ENCODE results near the gene CATSPERD.

Gene CATSPERD

DNA sequence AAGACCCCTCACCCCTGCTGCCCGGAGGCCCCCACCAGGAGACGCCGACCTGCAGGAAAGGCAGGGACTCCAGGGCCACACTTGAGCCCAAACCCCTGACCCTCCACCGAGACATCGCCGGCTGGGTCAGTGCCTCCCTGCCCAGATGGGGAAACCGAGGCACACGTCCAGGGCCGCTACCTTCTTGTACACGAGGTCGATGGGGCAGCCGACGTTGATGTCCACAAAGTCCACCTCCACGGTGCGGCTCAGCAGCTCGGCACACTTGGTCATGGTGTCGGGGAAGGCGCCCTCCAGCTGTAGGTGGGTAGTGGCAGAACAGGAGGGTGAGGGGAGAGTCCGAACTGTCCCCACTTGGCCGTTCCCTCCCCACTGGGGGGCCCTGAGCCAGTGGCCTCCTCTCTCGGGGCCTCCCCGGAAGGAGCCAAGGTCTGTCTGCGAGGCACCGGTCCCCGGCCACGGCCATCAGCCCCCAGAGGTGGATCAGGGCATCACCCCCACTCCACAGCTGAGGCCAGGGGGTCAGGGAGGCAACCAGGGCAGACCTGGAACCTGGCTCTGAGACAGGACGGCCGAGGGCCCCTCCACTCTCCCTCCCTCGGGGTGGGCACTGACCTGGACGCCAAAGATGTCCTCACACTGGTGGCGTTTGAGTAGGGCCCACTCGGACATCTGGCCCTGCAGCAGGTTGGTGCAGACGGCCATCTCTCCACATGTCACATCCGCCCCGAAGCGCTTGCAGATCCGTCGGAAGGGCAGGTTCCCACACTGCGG, 67.2 kb downstream of the CATSPERD start:
- no peak for DNase-seq (ENCODE audit: low read depth, low spot score)

DNA sequence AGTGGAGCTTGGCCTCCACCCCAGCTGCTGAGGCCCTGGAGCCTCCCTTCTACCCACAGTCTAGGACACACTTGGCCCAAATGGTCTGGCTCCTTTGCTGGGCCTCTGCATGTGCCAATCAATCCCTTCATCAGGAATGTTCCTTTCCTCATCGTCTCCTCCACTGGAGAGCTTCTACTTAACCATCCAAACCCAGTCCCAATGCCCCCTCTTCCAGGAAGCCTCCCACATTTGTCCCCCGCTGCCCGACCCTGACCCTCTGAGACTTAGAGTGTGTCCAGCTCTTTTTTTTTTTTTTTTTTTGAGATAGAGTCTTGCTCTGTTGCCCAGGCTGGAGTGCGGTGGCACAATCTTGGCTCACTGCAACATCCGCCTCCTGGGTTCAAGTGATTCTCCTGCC, 68.0 kb downstream of the CATSPERD start:
- no peak for DNase-seq (ENCODE audit: low read depth, low spot score)

DNA sequence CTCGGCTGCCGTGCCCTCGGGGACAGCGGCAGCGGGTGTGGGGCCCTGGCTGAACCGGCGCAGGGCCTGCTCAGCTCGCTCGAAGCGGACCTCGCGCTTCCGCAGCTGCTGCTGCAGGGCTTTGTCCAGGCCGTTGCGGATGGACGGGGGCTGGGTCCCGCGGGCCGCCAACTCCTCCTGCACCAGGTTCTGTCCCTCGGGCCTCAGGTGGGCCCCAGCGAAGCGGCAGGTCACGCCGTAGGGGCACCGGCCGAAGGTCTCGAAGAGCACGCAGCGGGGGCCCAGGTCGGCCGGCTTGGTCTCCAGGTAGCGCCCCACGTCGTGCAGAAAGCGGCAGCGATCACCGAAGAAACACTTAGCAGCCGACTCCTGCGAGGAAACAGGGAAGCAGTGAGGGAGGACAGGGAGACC, 68.9 kb downstream of the CATSPERD start:
- no peak for DNase-seq (ENCODE audit: low read depth, low spot score)

DNA sequence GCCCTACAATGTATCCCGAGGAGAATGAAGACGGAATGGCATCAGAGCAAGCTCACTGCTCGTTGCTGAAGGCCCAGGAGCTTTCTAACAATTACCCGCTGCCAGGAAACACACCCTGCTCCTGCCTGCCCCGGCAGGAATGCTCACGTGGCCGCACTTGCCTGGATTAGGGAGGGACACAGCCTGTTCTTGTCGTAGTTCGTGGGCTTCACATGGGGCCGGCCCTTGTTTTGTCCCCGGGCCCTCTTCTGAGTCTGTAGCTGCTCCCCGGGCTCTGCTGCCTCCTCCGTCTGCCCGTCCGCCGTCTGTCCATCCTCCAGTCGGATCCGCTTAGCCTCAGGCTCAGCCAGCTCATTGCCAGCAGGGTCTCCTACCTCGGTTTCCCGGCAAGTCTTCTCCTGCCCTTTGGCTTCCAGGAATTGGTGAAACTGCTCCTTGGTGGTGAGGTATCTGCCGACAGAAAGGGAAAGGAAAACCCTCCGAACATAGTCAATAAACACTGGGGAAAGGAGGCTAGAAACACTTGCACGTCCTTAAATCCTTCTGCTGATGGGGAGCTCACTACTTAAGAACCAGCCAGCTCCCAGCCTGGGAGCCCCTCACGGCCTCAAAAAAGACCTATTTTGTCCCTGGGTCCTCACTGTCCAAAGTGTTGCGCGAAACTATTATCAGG, 69.6 kb downstream of the CATSPERD start:
- DNase-seq (ENCODE audit: low read depth, low spot score) = no peak

DNA sequence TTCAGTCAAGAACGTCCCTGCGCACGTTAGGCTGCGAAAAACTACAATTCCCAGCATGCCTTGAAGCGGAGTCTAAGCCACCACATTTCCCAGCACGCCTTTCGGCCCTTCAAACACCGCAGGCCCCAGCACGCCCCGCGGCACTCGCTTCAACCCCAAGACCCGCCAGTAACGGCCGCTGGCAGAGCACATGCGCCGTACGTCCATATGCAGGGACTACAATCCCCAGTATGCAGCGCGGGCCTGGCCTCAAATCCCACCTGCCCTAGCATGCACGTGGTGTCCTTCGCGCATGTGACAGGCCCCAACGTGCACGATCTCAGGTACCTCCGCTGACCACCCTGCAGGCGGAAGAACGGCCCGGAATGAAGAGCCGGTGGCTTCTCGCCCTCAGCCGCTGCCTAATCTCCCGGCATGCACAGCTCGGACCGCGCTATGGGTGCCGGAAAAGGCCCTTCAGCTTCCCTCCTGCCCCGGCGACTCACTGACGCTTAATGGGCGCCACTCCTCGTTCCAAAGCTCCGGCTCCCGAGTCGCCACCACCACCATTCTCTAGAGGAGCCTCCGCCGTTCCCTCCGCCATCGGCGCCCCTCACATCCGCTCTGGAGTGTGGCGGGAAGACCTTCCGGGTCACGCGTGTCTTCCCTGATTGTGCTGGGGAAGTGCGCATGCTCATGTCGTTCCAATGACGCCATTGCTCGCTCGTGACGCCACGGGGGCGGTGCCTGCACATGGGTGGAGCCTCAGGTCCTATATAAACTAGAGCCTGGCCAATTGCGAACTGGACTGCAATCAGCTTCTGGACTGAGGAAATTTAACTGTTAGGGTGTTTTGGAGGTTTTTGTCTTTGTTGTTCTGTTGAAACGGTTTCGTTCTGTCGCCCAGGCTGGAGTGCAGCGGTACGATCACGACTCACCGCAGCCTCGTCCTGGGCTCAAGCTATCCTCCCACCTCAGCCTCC, 70.4 kb downstream of the CATSPERD start, which contains the start of gene DUS3L:
TSS of gene DUS3L (minus strand) at position 605 of the 962 bp plus-strand sequence. CDS start at position 583, 22 bp downstream.
- peak; percentile 88 for DNase-seq (ENCODE audit: low read depth, low spot score)

DNA sequence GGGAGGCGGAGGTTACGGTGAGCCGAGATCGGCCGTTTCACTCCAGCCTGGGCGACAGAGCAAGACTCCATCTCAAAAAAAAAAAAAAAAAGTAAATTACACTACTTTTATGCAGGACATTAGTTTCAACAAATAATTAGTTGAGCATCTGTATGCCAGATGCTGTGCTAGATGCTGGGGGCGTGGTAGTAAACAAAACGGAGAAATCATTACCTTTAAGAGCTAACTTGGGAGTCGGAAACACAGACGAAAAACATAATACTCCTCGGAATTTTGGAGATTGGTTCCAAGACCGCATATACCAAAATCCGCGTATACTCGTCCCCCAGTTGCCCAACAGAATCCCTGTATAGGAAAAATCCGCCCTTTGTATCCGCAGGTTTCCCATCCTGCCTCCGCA, 71.8 kb downstream of the CATSPERD start:
- no peak for DNase-seq (ENCODE audit: low read depth, low spot score)

DNA sequence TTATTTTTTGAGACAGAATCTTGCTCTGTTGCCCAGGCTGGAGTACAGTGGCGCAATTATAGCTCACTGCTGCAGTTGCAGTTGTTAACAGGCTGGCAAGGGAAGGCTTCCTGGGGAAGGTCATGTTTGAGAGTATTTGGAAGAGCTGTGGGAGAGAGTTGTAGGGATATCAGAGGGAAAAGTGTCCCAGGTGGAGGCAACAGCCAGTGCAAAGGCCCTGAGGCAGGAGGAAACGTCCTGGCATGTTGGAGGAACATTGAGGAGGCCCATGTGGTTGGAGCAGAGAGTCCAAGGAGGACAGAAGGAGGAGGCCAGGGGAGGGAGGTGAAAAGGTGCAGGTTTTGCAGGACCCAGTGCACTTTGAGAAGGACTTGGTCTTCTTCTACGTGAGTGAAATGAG, 72.8 kb downstream of the CATSPERD start:
- DNase-seq (ENCODE audit: low read depth, low spot score) = no peak

DNA sequence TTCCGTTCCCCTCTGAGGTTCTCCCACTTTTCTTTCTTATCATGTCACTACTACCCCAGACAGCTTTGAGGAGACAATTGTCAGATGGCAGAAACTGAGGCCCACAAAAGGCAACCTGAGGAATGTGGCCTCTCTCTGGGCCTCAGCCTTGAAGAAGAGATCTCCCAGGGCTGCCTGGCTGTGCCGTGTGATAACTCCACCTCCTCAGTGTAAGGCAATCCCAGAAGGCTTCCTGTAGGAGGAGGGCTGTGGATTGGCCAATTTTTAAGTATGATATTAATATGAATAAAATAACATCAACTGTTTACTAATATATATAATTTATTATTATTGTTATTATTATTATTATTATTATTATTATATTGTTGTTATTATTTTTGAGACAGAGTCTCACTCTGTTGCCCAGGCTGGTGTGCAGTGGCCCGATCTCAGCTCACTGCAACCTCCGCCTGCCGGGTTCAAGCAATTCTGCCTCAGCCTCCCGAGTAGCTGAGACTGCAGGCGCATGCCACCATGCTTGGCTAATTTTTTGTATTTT, 75.0 kb downstream of the CATSPERD start:
- DNase-seq (ENCODE audit: low read depth, low spot score) = no peak

DNA sequence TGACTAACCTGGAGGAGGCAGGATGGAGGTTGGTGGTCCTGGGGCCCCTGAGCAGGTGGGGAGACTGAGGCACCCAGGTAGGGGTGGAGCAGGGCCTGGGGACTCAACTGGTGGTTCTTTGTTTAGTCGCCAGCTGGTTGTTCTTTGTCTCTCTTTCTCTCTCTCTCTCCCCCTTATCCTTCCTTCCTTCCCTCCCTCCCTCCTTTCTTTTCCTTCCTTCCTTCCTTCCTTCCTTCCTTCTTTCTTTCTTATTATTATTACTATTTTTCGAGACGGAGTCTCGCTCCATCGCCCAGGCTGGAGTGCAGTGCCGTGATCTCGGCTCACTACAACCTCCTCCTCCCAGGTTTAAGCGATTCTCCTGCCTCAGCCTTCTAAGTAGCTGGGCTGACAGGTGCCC, 77.8 kb downstream of the CATSPERD start:
- DNase-seq (ENCODE audit: low read depth, low spot score) = no peak

DNA sequence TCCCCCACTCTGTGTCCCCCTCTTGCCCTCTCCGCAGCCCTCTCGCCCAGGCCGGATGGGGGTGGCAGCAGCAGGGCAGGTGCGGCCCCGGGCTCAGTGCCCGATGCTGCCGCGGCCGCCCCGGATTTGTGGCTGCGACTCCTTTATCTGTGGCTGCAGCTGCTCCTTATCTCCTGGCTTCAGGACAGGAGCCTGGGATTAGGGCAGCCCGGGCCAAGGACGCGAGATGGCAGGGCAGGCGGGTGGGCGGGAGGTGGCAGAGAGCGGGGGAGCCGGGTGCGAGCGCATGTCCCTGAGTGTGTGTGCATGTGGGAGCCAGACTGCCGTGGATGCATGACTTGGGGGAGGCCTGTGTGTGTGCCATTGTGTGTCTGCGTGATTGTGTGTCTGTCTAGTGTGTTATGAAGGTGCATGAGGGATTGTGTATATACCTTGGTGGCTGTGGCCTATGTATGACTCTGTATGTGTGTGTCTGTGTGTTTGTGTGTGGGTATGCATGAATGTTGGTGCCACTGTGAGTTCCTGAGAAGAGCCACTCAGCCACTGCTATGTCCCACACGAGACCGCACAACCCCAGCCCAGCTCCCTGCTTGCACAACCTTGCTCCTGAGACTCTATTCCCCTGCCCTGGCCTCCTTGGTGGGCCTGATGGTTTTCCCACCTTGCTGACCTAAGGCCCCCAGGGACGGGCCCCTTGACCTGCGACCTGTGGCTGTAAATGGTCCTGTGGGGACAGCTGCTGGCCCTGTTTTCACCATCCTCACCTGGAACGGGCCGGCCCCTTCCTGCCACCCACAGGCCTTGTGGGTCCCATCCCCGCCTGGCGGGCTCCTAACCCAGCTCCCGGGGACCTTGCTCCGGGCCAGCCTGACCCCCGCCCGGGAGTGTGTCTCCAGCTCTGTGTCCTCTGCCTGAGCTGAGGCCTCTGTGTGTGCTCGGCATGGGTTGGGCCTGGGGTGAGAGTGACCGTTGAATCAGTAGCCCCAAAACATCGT, 79.1 kb downstream of the CATSPERD start:
- no peak for DNase-seq (ENCODE audit: low read depth, low spot score)

DNA sequence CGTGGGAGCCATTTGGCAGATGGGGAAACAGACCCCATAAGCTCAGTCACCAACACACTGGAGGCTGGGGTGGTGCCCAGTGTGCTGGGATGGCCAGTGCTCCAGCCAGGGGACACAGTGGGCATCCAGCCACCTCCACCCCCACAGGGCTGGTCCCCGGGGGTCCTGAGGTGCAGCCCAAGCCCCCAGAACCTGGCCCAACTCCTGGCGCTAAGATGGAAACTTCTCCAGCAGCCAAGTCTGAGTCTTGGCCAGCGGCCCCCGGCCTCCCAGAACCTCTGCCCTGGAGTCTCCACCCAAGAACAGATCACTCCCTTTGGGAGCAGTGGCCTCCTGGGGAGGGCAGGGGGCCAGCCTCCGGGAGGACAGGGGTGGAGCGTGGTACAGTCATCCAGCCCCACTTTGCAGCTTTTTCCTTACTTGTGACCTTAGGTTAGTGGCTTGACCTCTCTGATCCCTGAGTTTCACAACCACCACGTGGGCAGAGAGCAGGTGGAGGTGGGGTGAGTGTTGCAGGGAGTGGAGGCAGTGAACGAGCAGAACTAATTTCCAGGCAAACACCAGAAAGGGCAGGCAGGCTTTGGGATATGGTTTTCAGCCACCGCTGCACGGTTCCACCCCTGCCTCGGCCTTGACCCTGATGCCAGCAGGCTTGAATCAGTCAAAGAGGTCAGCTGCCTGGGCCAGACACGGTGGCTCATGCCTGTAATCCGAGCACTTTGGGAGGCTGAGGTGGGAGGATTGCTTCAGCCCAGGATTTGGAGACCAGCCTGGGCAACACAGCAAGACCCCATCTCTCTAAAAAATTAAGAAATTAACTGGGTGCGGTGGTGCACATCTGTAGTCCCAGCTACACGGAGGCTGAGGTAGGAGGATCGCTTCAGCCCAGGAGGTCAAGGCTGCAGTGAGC, 80.2 kb downstream of the CATSPERD start:
- no peak for DNase-seq (ENCODE audit: low read depth, low spot score)

DNA sequence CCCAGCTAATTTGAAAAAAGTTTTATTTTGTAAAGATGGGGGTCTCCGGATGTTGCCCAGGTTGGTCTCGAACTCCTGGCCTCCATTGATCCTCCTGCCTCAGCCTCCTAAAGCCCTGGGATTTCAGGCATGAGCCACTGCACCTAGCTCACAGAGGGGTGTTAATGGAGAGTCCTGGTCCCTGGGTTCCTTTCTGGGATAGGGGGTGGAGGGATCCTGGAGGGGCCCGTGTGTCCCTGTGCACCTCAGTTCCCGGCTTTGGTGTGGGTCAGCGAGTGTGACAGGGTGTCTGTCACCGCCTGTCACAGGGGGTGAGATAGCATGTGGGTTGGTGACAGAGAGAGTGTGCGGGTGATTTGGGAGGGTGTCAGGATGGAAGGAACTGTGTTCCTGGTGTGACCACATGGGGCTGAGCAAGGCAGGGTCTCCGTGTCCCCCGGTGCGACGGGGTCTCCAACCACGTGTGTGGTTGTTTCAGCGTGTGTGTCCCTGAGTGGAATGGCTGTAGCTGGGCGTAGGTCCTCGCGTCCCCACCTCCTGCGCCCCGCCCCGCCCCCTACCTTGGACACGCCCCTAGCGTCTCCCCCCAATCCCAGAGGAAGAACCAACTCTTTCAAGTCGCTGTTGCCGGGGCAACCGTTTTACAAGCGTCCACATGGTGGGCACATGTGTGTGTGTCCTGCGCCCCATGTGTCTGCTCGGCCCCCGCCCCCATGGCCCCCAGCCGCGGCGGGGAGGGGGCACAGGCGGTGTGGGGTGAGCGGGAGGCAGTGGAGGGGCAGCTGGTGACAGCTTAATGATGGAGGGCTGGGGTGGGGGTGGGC, 81.6 kb downstream of the CATSPERD start:
- DNase-seq (ENCODE audit: low read depth, low spot score) = no peak

DNA sequence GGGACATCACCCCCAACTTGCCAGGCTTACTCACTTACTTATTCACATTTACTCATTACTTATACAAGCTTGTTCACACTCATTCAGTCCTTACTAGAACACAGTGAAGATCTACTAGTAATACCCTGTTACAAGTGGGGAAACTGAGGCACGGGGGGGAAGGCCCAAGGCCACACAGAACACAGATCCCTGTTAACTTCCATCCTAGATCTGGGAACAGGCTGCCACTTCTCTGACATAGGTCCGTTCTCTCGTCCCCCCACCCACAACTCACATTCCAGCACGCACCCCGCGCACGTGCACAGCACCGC, 83.0 kb downstream of the CATSPERD start:
- DNase-seq (ENCODE audit: low read depth, low spot score) = no peak

DNA sequence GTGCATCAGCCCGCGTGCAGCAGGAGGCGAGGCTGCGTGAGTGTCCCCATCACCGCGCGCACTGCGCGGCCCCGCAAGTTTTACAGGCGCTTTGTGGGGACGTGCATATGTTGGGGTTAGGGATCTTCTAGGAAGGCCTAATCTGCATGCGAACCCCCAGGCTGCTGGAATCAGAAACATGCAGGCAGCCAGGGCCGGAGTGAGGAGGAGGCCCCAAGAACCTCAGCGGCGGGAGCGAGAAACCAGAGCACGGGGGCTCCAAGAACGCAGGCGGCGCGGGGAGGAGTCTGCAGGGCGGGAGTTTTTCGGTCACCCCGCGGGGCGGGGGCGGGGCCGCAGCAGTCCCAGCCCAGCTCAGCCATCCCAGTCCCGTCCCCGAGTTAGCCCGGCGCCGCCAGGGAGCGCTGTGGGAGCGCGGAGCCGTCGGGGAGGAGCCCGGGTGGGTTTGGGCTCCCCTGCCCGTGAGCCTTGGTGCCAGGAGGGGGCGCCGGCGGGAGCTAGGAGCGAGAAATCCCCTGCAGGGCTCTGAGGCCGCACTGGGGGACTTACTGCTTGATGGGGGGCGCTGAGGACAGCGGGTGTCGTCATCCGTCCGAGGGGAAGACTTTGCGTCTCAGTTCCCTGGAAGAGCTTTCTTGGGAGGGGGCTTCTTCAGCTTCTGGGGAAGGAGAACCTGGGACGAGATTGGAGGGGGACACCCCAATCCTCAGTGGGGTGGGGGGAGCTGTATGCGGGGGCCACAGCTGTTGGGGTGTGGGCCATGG, 83.5 kb downstream of the CATSPERD start:
- peak; percentile 90 for DNase-seq (ENCODE audit: low read depth, low spot score)

DNA sequence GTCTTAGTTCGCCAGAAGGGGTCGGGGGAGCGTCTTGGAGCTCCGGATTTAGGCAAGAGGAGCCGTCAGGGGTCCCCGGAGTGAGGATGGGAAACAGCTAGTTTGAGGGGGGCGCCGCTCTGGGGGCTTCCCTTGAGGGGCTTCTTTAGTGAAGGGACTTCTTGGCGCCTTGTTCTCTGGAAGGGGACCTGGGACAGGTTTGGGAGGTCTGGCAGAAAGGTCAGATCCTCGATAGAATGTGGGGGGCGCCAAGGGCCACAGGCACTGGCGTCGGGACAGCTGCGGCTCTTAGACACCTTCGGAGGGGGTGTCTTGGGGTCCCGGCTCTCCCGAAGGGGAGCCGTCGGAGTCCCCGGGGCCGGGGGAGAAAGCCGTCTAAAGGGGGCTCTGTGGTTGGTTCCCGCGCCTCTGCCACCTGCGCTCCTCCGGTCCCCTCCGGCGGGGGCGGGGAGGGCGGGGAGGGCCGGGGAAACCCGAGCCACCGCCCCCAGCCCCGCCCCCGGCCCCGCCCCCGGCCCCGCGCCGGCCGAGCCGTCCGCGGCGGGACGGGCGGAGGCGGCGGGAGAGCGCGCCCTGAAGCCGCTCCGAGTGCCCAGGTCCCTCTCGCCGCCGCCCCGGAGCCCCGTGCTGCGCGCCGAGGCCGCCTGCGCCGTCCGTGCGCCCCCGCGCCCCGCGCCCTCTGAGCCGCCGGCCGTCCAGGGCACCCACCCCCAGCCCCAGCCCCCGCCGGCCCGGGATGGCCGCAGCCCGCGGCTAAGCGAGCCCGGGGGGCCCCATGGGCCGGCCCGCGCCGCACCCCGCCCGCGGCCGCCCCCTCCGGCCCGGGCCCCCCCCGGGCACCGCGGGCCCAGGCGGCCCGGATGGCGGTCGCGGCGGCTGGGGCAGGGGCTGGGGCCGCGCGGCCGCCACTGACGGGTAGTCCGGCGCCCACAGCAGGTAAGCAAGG, 84.4 kb downstream of the CATSPERD start, which contains the start of gene NRTN:
TSS of gene NRTN (plus strand) at position 552 of the 946 bp plus-strand sequence. CDS start 19,099 bp downstream, outside the sequence.
- DNase-seq (ENCODE audit: low read depth, low spot score) = no peak

DNA sequence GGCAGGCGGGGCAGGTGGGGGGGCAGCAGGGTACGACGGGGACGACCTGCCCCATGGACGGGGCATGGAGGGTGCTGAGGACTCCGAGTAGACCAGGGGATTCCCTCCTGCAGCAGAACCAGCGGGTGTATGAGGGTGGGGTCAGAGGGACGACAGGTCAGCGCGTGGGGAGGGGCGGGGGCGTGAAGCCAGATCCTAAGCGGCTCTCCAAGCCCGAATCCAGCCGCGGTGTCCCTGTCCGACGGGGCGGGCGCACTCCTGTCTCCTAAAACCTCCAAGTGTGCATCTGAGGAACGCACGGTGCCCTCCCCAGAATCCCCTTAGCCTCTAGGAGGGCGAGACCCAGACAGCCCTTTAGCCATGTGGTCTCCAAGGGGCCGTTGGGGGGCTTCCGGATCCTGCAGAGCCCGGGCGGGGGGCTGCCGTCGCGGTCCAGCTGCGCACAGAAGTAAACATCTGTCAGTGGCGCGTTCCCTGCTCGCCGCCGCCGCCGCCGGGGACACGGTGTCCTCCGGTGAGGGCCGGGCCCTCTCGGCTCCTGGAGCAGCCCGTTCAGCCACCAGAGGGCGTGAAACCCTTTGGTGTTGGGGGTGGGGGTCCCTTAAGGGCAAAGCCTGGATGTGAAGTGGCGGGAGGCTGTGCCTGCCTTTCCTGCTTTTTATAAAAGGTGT, 85.2 kb downstream of the CATSPERD start:
- no peak for DNase-seq (ENCODE audit: low read depth, low spot score)
